GM12801 (cell line): ENCODE measurements around the gene PARP11.

Experiments
- TF ChIP-seq, protein P1 (sequence below): IDR thresholded peaks from one replicate; pipeline ENCODE4 v1.5.1; 2011; ENCODE audit warnings: control low read depth; ENCODE audit not compliant: insufficient read length; ENCODE audit errors: extremely low read depth

PARP11 gene

DNA sequence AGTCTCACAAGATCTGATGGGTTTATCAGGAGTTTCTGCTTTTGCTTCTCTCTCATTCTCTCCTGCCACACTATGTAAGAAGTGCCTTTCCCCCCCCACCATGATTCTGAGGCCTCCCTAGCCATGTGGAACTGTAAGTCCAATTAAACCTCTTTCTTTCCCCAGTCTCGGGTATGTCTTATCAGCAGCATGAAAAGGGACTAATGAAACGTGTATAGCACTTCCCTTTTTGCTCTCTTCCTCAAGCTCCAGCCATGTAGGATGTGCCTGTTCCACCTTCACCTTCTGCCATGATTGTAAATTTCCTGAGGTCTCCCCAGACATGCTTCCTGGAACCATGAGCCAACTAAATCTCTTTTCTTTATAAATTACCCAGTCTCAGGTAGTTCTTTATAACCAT lies 113.3 kb downstream of the PARP11 start:
- TF ChIP-seq, protein P1, sequence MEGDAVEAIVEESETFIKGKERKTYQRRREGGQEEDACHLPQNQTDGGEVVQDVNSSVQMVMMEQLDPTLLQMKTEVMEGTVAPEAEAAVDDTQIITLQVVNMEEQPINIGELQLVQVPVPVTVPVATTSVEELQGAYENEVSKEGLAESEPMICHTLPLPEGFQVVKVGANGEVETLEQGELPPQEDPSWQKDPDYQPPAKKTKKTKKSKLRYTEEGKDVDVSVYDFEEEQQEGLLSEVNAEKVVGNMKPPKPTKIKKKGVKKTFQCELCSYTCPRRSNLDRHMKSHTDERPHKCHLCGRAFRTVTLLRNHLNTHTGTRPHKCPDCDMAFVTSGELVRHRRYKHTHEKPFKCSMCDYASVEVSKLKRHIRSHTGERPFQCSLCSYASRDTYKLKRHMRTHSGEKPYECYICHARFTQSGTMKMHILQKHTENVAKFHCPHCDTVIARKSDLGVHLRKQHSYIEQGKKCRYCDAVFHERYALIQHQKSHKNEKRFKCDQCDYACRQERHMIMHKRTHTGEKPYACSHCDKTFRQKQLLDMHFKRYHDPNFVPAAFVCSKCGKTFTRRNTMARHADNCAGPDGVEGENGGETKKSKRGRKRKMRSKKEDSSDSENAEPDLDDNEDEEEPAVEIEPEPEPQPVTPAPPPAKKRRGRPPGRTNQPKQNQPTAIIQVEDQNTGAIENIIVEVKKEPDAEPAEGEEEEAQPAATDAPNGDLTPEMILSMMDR, result no peak
